NCI-H82 (cell line): ENCODE data around the gene ALK.

Experiments used
- DNase-seq: peaks from one replicate; lab custom pipeline; 2025; lab: John Stamatoyannopoulos, UW

The ALK gene

GRCh38 chr2:29196792-29197788 lies 724.3 kb downstream of the ALK start:
- DNase-seq: peak; percentile 88

- no peak for DNase-seq
Observed at GRCh38 chr2:29195796-29196195, 725.6 kb downstream of the ALK start.

GRCh38 chr2:29193681-29194080 lies 727.7 kb downstream of the ALK start:
- no peak for DNase-seq

- no peak for DNase-seq
Observed at GRCh38 chr2:29193111-29193510, 728.3 kb downstream of the ALK start.

GRCh38 chr2:29192526-29192925 lies 728.9 kb downstream of the ALK start:
- DNase-seq: no peak

GRCh38 chr2:29191817-29192216 lies 729.6 kb downstream of the ALK start:
- DNase-seq: no peak

- no peak for DNase-seq
Observed at GRCh38 chr2:29189052-29189451, 732.3 kb downstream of the ALK start.

GRCh38 chr2:29187926-29188325 lies 733.5 kb downstream of the ALK start:
- no peak for DNase-seq

- DNase-seq: no peak
Observed at GRCh38 chr2:29186817-29187216, 734.6 kb downstream of the ALK start.

- no peak for DNase-seq
Observed at GRCh38 chr2:29184531-29184930, 736.9 kb downstream of the ALK start.

GRCh38 chr2:29182920-29183319 lies 738.5 kb downstream of the ALK start:
- DNase-seq: no peak

- DNase-seq: no peak
Observed at GRCh38 chr2:29182334-29182733, 739.1 kb downstream of the ALK start.

- no peak for DNase-seq
Observed at GRCh38 chr2:29175338-29175737, 746.0 kb downstream of the ALK start.

GRCh38 chr2:29174937-29175336 lies 746.4 kb downstream of the ALK start:
- peak; percentile 94 for DNase-seq

GRCh38 chr2:29166242-29167039 lies 754.9 kb downstream of the ALK start:
- peak; percentile 34 for DNase-seq

- DNase-seq: peak; percentile 68
Observed at GRCh38 chr2:29165362-29166241, 755.8 kb downstream of the ALK start.

- peak; percentile 55 for DNase-seq
Observed at GRCh38 chr2:29164091-29164846, 757.1 kb downstream of the ALK start.

GRCh38 chr2:29162204-29162928 lies 759.0 kb downstream of the ALK start:
- DNase-seq: no peak

- DNase-seq: no peak
Observed at GRCh38 chr2:29160184-29160583, 761.2 kb downstream of the ALK start.

- no peak for DNase-seq
Observed at GRCh38 chr2:29159125-29159524, 762.3 kb downstream of the ALK start.
